ENCODE results near the gene DOP1B.

- TF ChIP-seq CTCF (IDR thresholded peaks at IDR 0.05; ENCODE audit: low read length) (no peak), EZH2 (IDR thresholded peaks at IDR 0.05; ENCODE audit: borderline replicate concordance, low read length) (no peak)
Observed at GRCh38 chr21:36185523-36185922, 28.9 kb downstream of the DOP1B start.
